DMS53 (cell line): ENCODE measurements around the gene CHID1.

ENCODE experiments used
- DNase-seq: peaks from one replicate; lab custom pipeline; 2025; lab: John Stamatoyannopoulos, UW

Gene CHID1

GRCh38 chr11:824292-824880 lies 86.2 kb downstream of the CHID1 start:
- DNase-seq, result peak; percentile 98

GRCh38 chr11:823441-824291 lies 86.9 kb downstream of the CHID1 start:
- DNase-seq, result peak; percentile 91

- peak; percentile 61 for DNase-seq
Observed at GRCh38 chr11:821512-822371, 88.9 kb downstream of the CHID1 start.

- peak; percentile 84 for DNase-seq
Observed at GRCh38 chr11:820655-821511, 89.7 kb downstream of the CHID1 start.

GRCh38 chr11:819943-820649 lies 90.5 kb downstream of the CHID1 start:
- DNase-seq, result peak; percentile 99

GRCh38 chr11:819129-819931 lies 91.3 kb downstream of the CHID1 start:
- peak; percentile 98 for DNase-seq

- peak; percentile 64 for DNase-seq
Observed at GRCh38 chr11:818396-819128, 92.0 kb downstream of the CHID1 start, which contains the start of gene PNPLA2. TSS of gene PNPLA2 (plus strand) at chr11:818914. CDS start at chr11:819719, 805 bp downstream.
